ENCODE data around the gene TMX3.

DNA sequence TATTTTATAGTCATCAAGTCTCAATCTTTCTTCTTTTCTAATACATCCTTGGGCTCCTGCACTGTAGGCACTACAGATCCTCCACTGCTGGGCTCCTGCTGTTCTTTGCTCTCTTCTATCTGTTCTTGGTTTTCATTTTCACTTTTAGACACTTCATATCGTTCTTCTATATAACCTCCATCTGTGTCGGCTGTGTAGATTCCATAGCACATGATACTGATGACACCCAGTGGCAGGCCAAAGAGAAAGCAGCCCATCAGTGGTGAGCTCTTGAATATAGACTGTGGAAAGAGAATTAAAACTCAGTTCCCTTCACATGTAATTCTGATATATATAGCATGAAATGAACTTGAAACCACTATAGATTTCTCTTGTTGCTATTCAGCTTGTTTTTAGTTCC, 38.0 kb downstream of the TMX3 start:
- TF ChIP-seq, protein P1, sequence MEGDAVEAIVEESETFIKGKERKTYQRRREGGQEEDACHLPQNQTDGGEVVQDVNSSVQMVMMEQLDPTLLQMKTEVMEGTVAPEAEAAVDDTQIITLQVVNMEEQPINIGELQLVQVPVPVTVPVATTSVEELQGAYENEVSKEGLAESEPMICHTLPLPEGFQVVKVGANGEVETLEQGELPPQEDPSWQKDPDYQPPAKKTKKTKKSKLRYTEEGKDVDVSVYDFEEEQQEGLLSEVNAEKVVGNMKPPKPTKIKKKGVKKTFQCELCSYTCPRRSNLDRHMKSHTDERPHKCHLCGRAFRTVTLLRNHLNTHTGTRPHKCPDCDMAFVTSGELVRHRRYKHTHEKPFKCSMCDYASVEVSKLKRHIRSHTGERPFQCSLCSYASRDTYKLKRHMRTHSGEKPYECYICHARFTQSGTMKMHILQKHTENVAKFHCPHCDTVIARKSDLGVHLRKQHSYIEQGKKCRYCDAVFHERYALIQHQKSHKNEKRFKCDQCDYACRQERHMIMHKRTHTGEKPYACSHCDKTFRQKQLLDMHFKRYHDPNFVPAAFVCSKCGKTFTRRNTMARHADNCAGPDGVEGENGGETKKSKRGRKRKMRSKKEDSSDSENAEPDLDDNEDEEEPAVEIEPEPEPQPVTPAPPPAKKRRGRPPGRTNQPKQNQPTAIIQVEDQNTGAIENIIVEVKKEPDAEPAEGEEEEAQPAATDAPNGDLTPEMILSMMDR (conservative IDR thresholded peaks at IDR 0.05 in 1 of 2, IDR thresholded peaks at IDR 0.05 in 1 of 2; ENCODE audit: low read depth in 1 of 2, low read length in 2 of 2): peak; percentile 28 to 31
- no peak for TF ChIP-seq EZH2 (IDR thresholded peaks at IDR 0.05; ENCODE audit: low read length, missing control alignments)

All from fibroblast of lung (primary cell).